Renal cortex interstitium (tissue), 15 donors: ENCODE data around the gene FOXO3. TPM values are rescaled to one million over a fixed set of nuclear protein-coding genes. Genes with fewer than 3 reads are reported as not detected.
"Not testable (repeated sequence)": the region's sequence is repeated elsewhere in the genome, so short reads cannot be mapped to it uniquely, and the experiment has no call there.

Experiments
- DNase-seq, 11 donors: peaks; one replicate each; pipeline ENCODE4 v3.0.0-alpha.2; 2013; ENCODE audit warnings: low read depth in 9 of 11, low spot score in 4 of 11; ENCODE audit errors: extremely low read depth in 1 of 11
- long read RNA-seq, 16 experiments: transcript quantifications; one replicate each; lab custom pipeline, GENCODE V29; 2026
- polyA plus RNA-seq, 3 donors: library from polyadenylated mRNA; unstranded; fragments of 120-200 nt; gene quantifications; one replicate each; pipeline ENCODE4 v1.2.1, GENCODE V29; 2013; ENCODE audit not compliant: insufficient read length in 3 of 3

Gene FOXO3
- 10 to 100 TPM; 50.4 to 54.4 (median 50.6) TPM for polyA plus RNA-seq
- long read RNA-seq, donor 1, full-length matches to known transcripts: 3 of 11 reads
- long read RNA-seq, donor 1, partial matches to known transcripts: 8 of 11 reads
- long read RNA-seq, donor 1, other reads (novel, unspliced or antisense): 0 of 11 reads
- long read RNA-seq, donor 2, full-length matches to known transcripts: 4 of 4 reads
- long read RNA-seq, donor 2, partial matches to known transcripts: 0 of 4 reads
- long read RNA-seq, donor 2, other reads (novel, unspliced or antisense): 0 of 4 reads
- long read RNA-seq, donor 3, full-length matches to known transcripts: 14 of 21 reads
- long read RNA-seq, donor 3, partial matches to known transcripts: 7 of 21 reads
- long read RNA-seq, donor 3, other reads (novel, unspliced or antisense): 0 of 21 reads
- long read RNA-seq, donor 4, full-length matches to known transcripts: 7 of 16 reads
- long read RNA-seq, donor 4, partial matches to known transcripts: 9 of 16 reads
- long read RNA-seq, donor 4, other reads (novel, unspliced or antisense): 0 of 16 reads
- long read RNA-seq, donor 5: 0 reads
- long read RNA-seq, donor 6, full-length matches to known transcripts: 6 of 13 reads
- long read RNA-seq, donor 6, partial matches to known transcripts: 7 of 13 reads
- long read RNA-seq, donor 6, other reads (novel, unspliced or antisense): 0 of 13 reads
- long read RNA-seq, donor 7, full-length matches to known transcripts: 8 of 14 reads
- long read RNA-seq, donor 7, partial matches to known transcripts: 6 of 14 reads
- long read RNA-seq, donor 7, other reads (novel, unspliced or antisense): 0 of 14 reads
- long read RNA-seq, donor 8: 0 reads
- long read RNA-seq, donor 9, full-length matches to known transcripts: 2 of 2 reads
- long read RNA-seq, donor 9, partial matches to known transcripts: 0 of 2 reads
- long read RNA-seq, donor 9, other reads (novel, unspliced or antisense): 0 of 2 reads
- long read RNA-seq, donor 10, full-length matches to known transcripts: 5 of 17 reads
- long read RNA-seq, donor 10, partial matches to known transcripts: 12 of 17 reads
- long read RNA-seq, donor 10, other reads (novel, unspliced or antisense): 0 of 17 reads
- long read RNA-seq, donor 11, full-length matches to known transcripts: 9 of 16 reads
- long read RNA-seq, donor 11, partial matches to known transcripts: 7 of 16 reads
- long read RNA-seq, donor 11, other reads (novel, unspliced or antisense): 0 of 16 reads
- long read RNA-seq, donor 12, full-length matches to known transcripts: 1 of 1 reads
- long read RNA-seq, donor 12, partial matches to known transcripts: 0 of 1 reads
- long read RNA-seq, donor 12, other reads (novel, unspliced or antisense): 0 of 1 reads
- long read RNA-seq, donor 13: 0 reads
- long read RNA-seq, donor 14, full-length matches to known transcripts: 5 of 21 reads
- long read RNA-seq, donor 14, partial matches to known transcripts: 16 of 21 reads
- long read RNA-seq, donor 14, other reads (novel, unspliced or antisense): 0 of 21 reads
- long read RNA-seq, donor 15, full-length matches to known transcripts: 5 of 10 reads
- long read RNA-seq, donor 15, partial matches to known transcripts: 5 of 10 reads
- long read RNA-seq, donor 15, other reads (novel, unspliced or antisense): 0 of 10 reads
- long read RNA-seq, donor 16, full-length matches to known transcripts: 27 of 46 reads
- long read RNA-seq, donor 16, partial matches to known transcripts: 19 of 46 reads
- long read RNA-seq, donor 16, other reads (novel, unspliced or antisense): 0 of 46 reads

GRCh38 chr6:108560463-108561308 lies at the start of gene FOXO3:
Gene FOXO3, plus strand, starts transcription at chr6:108560917. Its CDS starts 292 bp downstream, at chr6:108561209.
- peak in 8 of 11 donors; percentile 80 to 90 (median 84) for DNase-seq

- DNase-seq: no peak
Measured at GRCh38 chr6:108518714-108519576, 41.8 kb upstream of the FOXO3 start.

GRCh38 chr6:108521616-108522107 lies 39.1 kb upstream of the FOXO3 start:
- DNase-seq: no peak

- DNase-seq: no peak
Measured at GRCh38 chr6:108523697-108524096, 37.0 kb upstream of the FOXO3 start.

- DNase-seq: no peak
Measured at GRCh38 chr6:108524528-108525248, 36.0 kb upstream of the FOXO3 start.

GRCh38 chr6:108526739-108527174 lies 34.0 kb upstream of the FOXO3 start:
- DNase-seq: peak in 6 of 11 donors; percentile 17 to 36 (median 24)

- no peak for DNase-seq
Measured at GRCh38 chr6:108528878-108529277, 31.8 kb upstream of the FOXO3 start.

GRCh38 chr6:108531332-108531731 lies 29.4 kb upstream of the FOXO3 start:
- DNase-seq: no peak

GRCh38 chr6:108535114-108535742 lies 25.5 kb upstream of the FOXO3 start:
- DNase-seq: no peak

- not testable (repeated sequence) for DNase-seq
Measured at GRCh38 chr6:108535920-108536535, 24.7 kb upstream of the FOXO3 start.

- peak in 6 of 11 donors; percentile 65 to 79 (median 70) for DNase-seq
Measured at GRCh38 chr6:108541843-108542759, 18.6 kb upstream of the FOXO3 start.

- no peak for DNase-seq
Measured at GRCh38 chr6:108543175-108543940, 17.4 kb upstream of the FOXO3 start.

- DNase-seq: no peak
Measured at GRCh38 chr6:108544606-108545005, 16.1 kb upstream of the FOXO3 start.
